Measurements from ENCODE around the gene OGDH.

DNA sequence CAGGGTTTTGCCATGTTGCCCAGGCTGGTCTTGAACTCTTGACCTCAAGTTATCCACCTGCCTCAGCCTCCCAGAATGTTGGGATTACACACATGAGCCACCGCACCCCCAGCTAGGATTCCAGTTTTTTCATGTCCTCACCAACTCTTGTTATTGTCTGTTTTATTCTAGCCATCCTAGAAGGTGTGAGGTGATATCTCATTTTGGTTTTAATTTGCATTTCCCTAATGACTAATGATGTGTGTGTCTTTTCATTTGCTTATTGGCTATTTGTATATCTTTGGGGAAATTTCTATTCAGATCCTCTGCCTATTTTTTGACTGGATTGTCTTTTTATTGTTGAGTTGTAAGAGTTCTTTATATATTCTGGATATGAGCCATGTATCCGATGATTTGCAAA lies 83.0 kb downstream of the OGDH start:
- TF ChIP-seq, protein P1, sequence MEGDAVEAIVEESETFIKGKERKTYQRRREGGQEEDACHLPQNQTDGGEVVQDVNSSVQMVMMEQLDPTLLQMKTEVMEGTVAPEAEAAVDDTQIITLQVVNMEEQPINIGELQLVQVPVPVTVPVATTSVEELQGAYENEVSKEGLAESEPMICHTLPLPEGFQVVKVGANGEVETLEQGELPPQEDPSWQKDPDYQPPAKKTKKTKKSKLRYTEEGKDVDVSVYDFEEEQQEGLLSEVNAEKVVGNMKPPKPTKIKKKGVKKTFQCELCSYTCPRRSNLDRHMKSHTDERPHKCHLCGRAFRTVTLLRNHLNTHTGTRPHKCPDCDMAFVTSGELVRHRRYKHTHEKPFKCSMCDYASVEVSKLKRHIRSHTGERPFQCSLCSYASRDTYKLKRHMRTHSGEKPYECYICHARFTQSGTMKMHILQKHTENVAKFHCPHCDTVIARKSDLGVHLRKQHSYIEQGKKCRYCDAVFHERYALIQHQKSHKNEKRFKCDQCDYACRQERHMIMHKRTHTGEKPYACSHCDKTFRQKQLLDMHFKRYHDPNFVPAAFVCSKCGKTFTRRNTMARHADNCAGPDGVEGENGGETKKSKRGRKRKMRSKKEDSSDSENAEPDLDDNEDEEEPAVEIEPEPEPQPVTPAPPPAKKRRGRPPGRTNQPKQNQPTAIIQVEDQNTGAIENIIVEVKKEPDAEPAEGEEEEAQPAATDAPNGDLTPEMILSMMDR (IDR thresholded peaks at IDR 0.05; ENCODE audit: low read depth, low read length, missing input control), result no peak
- TF ChIP-seq FOXA1 (IDR thresholded peaks at IDR 0.05), result no peak
- no peak for TF ChIP-seq RAD21 (IDR thresholded peaks at IDR 0.05)
- TF ChIP-seq, protein P2, sequence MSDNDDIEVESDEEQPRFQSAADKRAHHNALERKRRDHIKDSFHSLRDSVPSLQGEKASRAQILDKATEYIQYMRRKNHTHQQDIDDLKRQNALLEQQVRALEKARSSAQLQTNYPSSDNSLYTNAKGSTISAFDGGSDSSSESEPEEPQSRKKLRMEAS (IDR thresholded peaks at IDR 0.05), result no peak
- no peak for TF ChIP-seq GABPA (IDR thresholded peaks at IDR 0.05 in 1 of 2, conservative IDR thresholded peaks at IDR 0.05 in 1 of 2)
- no peak for TF ChIP-seq ATF3 (IDR thresholded peaks at IDR 0.05)
- TF ChIP-seq SP1 (IDR thresholded peaks at IDR 0.05), result no peak
- TF ChIP-seq, protein P3, sequence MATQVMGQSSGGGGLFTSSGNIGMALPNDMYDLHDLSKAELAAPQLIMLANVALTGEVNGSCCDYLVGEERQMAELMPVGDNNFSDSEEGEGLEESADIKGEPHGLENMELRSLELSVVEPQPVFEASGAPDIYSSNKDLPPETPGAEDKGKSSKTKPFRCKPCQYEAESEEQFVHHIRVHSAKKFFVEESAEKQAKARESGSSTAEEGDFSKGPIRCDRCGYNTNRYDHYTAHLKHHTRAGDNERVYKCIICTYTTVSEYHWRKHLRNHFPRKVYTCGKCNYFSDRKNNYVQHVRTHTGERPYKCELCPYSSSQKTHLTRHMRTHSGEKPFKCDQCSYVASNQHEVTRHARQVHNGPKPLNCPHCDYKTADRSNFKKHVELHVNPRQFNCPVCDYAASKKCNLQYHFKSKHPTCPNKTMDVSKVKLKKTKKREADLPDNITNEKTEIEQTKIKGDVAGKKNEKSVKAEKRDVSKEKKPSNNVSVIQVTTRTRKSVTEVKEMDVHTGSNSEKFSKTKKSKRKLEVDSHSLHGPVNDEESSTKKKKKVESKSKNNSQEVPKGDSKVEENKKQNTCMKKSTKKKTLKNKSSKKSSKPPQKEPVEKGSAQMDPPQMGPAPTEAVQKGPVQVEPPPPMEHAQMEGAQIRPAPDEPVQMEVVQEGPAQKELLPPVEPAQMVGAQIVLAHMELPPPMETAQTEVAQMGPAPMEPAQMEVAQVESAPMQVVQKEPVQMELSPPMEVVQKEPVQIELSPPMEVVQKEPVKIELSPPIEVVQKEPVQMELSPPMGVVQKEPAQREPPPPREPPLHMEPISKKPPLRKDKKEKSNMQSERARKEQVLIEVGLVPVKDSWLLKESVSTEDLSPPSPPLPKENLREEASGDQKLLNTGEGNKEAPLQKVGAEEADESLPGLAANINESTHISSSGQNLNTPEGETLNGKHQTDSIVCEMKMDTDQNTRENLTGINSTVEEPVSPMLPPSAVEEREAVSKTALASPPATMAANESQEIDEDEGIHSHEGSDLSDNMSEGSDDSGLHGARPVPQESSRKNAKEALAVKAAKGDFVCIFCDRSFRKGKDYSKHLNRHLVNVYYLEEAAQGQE (IDR thresholded peaks at IDR 0.05), result no peak
- TF ChIP-seq FOXA2 (IDR thresholded peaks at IDR 0.05), result no peak
- no peak for TF ChIP-seq JUND (IDR thresholded peaks at IDR 0.05)
- TF ChIP-seq YY1 (IDR thresholded peaks at IDR 0.05), result no peak
